Regular cardiac myocyte (primary cell): ENCODE measurements around the gene RNF175. TPM values are rescaled to one million over a fixed set of nuclear protein-coding genes. Genes with fewer than 3 reads are reported as not detected.

Experiments
- total RNA-seq: library from RNA; depleted of rRNA; stranded (reverse); fragments of >200 nt; gene quantifications from 2 replicates; pipeline ENCODE4 v1.2.3, GENCODE V29; 2014

Gene RNF175
- total RNA-seq = not detected in 2 replicates

GRCh38 chr4:153759407-153760316, at the start of gene RNF175:
RNF175 (minus strand) TSS chr4:153760024; CDS start chr4:153759862, 162 bp downstream.

GRCh38 chr4:153788413-153789276, 28.8 kb upstream of the RNF175 start, which contains the start of gene SFRP2:
SFRP2 (minus strand) TSS chr4:153789083; CDS start chr4:153788835, 248 bp downstream.

GRCh38 chr4:153684182-153684970, 75.4 kb downstream of the RNF175 start, which contains the start of gene TLR2:
TLR2 (plus strand) TSS chr4:153684280; CDS start chr4:153702908, 18,628 bp downstream.

Other genes with a start within 250 kb of the RNF175 start
- gene TLR2, start 75.7 kb downstream of the RNF175 start, total RNA-seq = 0.85 TPM in 1 of 2 replicates, not detected in the other
- gene SFRP2, start 29.1 kb upstream of the RNF175 start, total RNA-seq = not detected in 2 replicates